AG04450 (cell line): Measurements from ENCODE around the gene EIF4G3. TPM values are rescaled to one million over a fixed set of nuclear protein-coding genes. Genes with fewer than 3 reads are reported as not detected.

Experiments
- CTCF ChIA-PET: fragments of 300-600, 350-600 bp; formaldehyde crosslinking; extraction: SDS; loops from one replicate; lab custom pipeline; 2022; ENCODE audit warnings: antibody characterized with exemption, inconsistent platforms; lab: Charles Lee
- POLR2A ChIA-PET: fragments of 350-600 bp; formaldehyde crosslinking; extraction: SDS; loops from one replicate; lab custom pipeline; 2021; ENCODE audit warnings: antibody characterized with exemption, inconsistent platforms; lab: Yijun Ruan, JAX
- DNase-seq: peaks from one replicate; pipeline ENCODE4 v3.0.0-alpha.2; 2011; ENCODE audit warnings: low read depth, low spot score
- H3K27ac ChIP-seq: one replicate; pipeline ENCODE4 v1.5.1; 2012; ENCODE audit warnings: low read depth, low read length, control low read depth
- H3K27me3 ChIP-seq: one replicate; pipeline ENCODE4 v1.6.0; 2012; ENCODE audit warnings: low read length; ENCODE audit not compliant: control insufficient read depth, insufficient read depth
- H3K4me3 ChIP-seq: 2 replicates; pipeline ENCODE4 v1.5.1; 2011; ENCODE audit warnings: mild to moderate bottlenecking, low read depth, low read length, control low read depth
- H3K9me3 ChIP-seq: 2 replicates; pipeline ENCODE4 v1.5.1; 2012; ENCODE audit warnings: low read length; ENCODE audit not compliant: control insufficient read depth, insufficient read depth
- polyA plus RNA-seq: library from polyadenylated mRNA; depleted of rRNA; stranded (reverse); fragments of >200 nt; gene quantifications from 2 replicates; pipeline ENCODE4 v1.2.3, GENCODE V29; 2011
- TF ChIP-seq, protein P1 (sequence below): IDR thresholded peaks from 2 replicates; pipeline ENCODE4 v1.5.1; 2011; ENCODE audit warnings: low read depth, low read length, control low read depth, inconsistent platforms

Gene EIF4G3
- polyA plus RNA-seq, 1 experiment, result 74.9 TPM

DNA sequence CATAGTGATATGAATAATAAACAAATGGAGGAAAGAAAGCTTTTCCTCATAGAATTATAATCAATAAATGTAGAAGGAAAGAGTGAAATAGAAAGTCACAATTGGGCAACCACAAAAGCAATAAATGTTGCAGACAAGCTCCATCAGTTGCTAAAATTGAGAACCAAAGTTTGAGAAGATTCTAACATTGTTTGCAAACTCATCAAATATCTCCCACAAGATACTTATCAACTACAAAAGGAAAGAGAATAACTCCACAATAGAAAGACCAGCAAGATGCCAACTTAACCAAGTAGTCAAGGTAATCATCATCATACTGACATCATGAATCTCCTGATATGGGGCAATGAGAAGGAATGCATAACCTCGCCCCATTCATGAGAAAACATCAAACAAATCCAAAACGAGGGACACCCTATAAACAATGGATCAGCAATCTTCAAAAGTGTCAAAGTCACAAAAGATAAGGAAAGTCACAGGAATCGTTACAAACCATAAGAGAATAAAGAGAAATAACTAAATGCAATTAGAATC is 16.4 kb downstream of the EIF4G3 start:
- no peaks in the 10 kb centered on the region for H3K9me3 ChIP-seq
- CTCF ChIA-PET, result interaction anchor here (0.6 to 1.0 kb wide), 3 partner anchors 24 to 464 kb away, joined by 3 to 6 read pairs (median 3); no protein-coding TSS in a partner anchor
- no peaks in the 10 kb centered on the region for H3K27me3 ChIP-seq
- POLR2A ChIA-PET, result interaction anchor here (0.7 kb wide), 1 partner anchor 186 kb away, joined by 4 read pairs; no protein-coding TSS in a partner anchor
- H3K4me3 ChIP-seq, result no peak overlapping the region
- TF ChIP-seq, protein P1, sequence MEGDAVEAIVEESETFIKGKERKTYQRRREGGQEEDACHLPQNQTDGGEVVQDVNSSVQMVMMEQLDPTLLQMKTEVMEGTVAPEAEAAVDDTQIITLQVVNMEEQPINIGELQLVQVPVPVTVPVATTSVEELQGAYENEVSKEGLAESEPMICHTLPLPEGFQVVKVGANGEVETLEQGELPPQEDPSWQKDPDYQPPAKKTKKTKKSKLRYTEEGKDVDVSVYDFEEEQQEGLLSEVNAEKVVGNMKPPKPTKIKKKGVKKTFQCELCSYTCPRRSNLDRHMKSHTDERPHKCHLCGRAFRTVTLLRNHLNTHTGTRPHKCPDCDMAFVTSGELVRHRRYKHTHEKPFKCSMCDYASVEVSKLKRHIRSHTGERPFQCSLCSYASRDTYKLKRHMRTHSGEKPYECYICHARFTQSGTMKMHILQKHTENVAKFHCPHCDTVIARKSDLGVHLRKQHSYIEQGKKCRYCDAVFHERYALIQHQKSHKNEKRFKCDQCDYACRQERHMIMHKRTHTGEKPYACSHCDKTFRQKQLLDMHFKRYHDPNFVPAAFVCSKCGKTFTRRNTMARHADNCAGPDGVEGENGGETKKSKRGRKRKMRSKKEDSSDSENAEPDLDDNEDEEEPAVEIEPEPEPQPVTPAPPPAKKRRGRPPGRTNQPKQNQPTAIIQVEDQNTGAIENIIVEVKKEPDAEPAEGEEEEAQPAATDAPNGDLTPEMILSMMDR, result no peak
- H3K27ac ChIP-seq, result no peak overlapping the region
- DNase-seq, result no peak

DNA sequence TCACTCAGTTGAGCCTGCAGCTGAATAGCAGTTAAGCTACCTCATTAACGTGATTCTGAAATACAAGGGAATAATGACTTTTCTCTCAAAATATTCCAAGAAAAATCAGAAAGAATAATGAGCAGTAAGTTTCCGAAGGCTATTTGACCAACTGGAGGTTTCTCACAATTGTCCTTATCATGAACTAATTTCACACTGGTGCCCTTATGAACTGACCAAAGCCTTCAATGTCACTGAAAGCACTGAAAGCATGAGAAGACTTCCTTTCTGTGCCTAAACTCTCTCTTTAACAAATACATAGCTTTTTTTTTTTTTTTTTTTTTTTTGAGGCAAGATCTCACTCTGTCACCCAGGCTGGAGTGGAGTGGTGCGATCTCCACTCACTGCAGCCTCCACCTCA is 18.8 kb downstream of the EIF4G3 start:
- no peak overlapping the region for H3K27ac ChIP-seq
- ChIA-PET POLR2A (no interaction called here), CTCF (interaction anchor here (0.9 kb wide), 1 partner anchor 14 kb away, joined by 10 read pairs; no protein-coding TSS in a partner anchor)
- TF ChIP-seq, protein P1, result no peak
- no peak overlapping the region for H3K4me3 ChIP-seq
- no peak for DNase-seq
- H3K27me3 ChIP-seq, result no peaks in the 10 kb centered on the region
- no peaks in the 10 kb centered on the region for H3K9me3 ChIP-seq

DNA sequence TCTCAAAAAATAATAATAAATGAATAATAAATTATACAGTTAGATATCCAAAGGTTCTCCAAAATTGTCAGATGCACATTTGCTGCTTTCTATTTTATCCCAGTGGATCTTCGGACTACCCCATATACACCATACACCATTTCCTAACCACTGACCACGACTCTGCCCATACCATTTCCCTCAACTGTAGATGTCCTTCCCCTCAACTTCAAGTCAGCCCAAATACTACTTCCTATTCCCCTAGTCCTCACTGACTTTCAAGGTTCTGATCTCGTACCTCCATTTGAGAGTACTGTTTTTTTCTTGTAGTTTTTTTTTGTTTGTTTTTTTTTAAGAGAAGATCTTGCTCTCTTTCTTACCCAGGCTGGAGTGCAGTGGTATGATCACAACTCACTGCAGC is 19.6 kb downstream of the EIF4G3 start:
- TF ChIP-seq, protein P1, result no peak
- no peaks in the 10 kb centered on the region for H3K27me3 ChIP-seq
- CTCF ChIA-PET, result no interaction called here
- no peak overlapping the region for H3K27ac ChIP-seq
- no peak for DNase-seq
- no peaks in the 10 kb centered on the region for H3K9me3 ChIP-seq
- no peak overlapping the region for H3K4me3 ChIP-seq
- POLR2A ChIA-PET, result no interaction called here

DNA sequence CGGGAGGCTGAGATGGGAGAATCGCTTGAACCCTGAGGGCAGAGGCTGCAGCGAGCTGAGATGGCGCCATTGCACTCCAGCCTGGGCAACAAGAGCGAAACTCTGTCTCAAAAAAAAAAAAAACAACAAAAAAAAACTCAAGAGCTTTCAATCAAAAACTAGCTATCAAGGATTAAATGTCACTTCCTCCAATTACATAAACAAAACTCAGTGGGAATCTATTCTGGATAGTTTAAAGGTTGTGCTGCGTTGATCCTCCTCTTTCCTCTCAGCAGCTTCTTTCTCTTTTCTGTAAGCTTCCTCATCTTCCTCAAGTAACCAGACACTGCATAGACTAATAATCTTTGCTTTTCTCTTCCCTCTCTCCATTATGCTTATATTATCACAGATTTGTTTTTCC is 20.7 kb downstream of the EIF4G3 start:
- DNase-seq, result no peak
- Histone ChIP-seq H3K27ac (no peak overlapping the region), H3K9me3 (no peaks in the 10 kb centered on the region), H3K4me3 (no peak overlapping the region), H3K27me3 (no peaks in the 10 kb centered on the region)
- ChIA-PET CTCF (interaction anchor here (0.5 to 0.6 kb wide), 2 partner anchors 28 to 138 kb away, joined by 3 read pairs; no protein-coding TSS in a partner anchor), POLR2A (no interaction called here)
- TF ChIP-seq, protein P1, result no peak

DNA sequence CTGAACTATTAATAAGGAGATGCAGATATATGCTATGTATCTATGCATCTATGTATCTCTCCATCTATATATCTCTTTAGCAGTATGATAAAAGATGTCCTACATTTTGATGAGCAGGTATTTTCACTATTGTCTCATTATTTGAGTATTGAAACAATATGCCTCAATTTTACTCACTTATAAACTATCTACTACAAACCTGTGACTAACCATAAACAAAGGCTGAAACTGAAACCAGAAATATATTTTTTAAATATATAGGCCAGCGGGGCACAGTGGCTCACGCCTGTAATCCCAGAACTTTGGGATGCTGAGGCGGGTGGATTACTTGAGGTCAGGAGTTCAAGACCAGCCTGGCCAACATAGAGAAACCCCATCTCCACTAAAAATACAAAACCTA is 22.0 kb downstream of the EIF4G3 start:
- DNase-seq, result no peak
- ChIA-PET POLR2A (no interaction called here), CTCF (no interaction called here)
- H3K4me3 ChIP-seq, result no peak overlapping the region
- no peaks in the 10 kb centered on the region for H3K27me3 ChIP-seq
- no peak overlapping the region for H3K27ac ChIP-seq
- H3K9me3 ChIP-seq, result no peaks in the 10 kb centered on the region
- TF ChIP-seq, protein P1, result no peak
